Measurements from ENCODE around the gene SNCB.
A peak's percentile ranks its signal among the peaks of the same experiment; 100 is the strongest.

Gene SNCB

GRCh38 chr5:176648474-176649194, 18.3 kb upstream of the SNCB start:
- peak overlapping the region; percentile 82 for H3K4me3 ChIP-seq (ENCODE audit: low read depth, low read length)
- peaks cover 14% of the 10 kb centered on the region for H3K79me2 ChIP-seq (ENCODE audit: control insufficient read depth, insufficient read depth, low read length, unreplicated experiment)
- peak overlapping the region; percentile 47 for H2AFZ ChIP-seq (ENCODE audit: low read length, unreplicated experiment)
- no peaks in the 10 kb centered on the region for H3K27me3 ChIP-seq (ENCODE audit: insufficient read depth, low read length)
- peaks cover 20% of the 10 kb centered on the region for H3K4me1 ChIP-seq (ENCODE audit: control insufficient read depth, insufficient read depth, low read length, unreplicated experiment)
- no peaks in the 10 kb centered on the region for H3K36me3 ChIP-seq (ENCODE audit: insufficient read depth, low read length)
- H3K27ac ChIP-seq (ENCODE audit: low read depth, low read length) = no peak overlapping the region

- no peak overlapping the region for H3K27ac ChIP-seq (ENCODE audit: low read depth, low read length)
- H3K36me3 ChIP-seq (ENCODE audit: insufficient read depth, low read length) = no peaks in the 10 kb centered on the region
- peak overlapping the region; percentile 47 for H2AFZ ChIP-seq (ENCODE audit: low read length, unreplicated experiment)
- H3K27me3 ChIP-seq (ENCODE audit: insufficient read depth, low read length) = no peaks in the 10 kb centered on the region
- H3K4me1 ChIP-seq (ENCODE audit: control insufficient read depth, insufficient read depth, low read length, unreplicated experiment) = peaks cover 13% of the 10 kb centered on the region
- H3K79me2 ChIP-seq (ENCODE audit: control insufficient read depth, insufficient read depth, low read length, unreplicated experiment) = peaks cover 14% of the 10 kb centered on the region
- peak overlapping the region; percentile 82 for H3K4me3 ChIP-seq (ENCODE audit: low read depth, low read length)
Observed at GRCh38 chr5:176647843-176648473, 17.6 kb upstream of the SNCB start.

- Histone ChIP-seq H3K4me3 (ENCODE audit: low read depth, low read length) (peak within 1 kb of the TSS; percentile 82), H3K79me2 (ENCODE audit: control insufficient read depth, insufficient read depth, low read length, unreplicated experiment) (peaks cover 14% of the 10 kb centered on the region), H3K4me1 (ENCODE audit: control insufficient read depth, insufficient read depth, low read length, unreplicated experiment) (peaks cover 12% of the 10 kb centered on the region), H3K27me3 (ENCODE audit: insufficient read depth, low read length) (no peaks in the 10 kb centered on the region), H3K36me3 (ENCODE audit: insufficient read depth, low read length) (no peaks in the 10 kb centered on the region), H3K27ac (ENCODE audit: low read depth, low read length) (no peak within 1 kb of the TSS; the same call in 1 of the 2 replicates), H2AFZ (ENCODE audit: low read length, unreplicated experiment) (peak within 1 kb of the TSS; percentile 95)
Observed at GRCh38 chr5:176647030-176647842, 16.9 kb upstream of the SNCB start, which contains the start of gene TSPAN17. Gene TSPAN17 (plus strand): TSS chr5:176647484. CDS start chr5:176647616, 132 bp downstream.

- H3K79me2 ChIP-seq (ENCODE audit: control insufficient read depth, insufficient read depth, low read length, unreplicated experiment) = peaks cover 14% of the 10 kb centered on the region
- H2AFZ ChIP-seq (ENCODE audit: low read length, unreplicated experiment) = peak overlapping the region; percentile 95
- peak overlapping the region; percentile 63 for H3K4me3 ChIP-seq (ENCODE audit: low read depth, low read length)
- H3K27me3 ChIP-seq (ENCODE audit: insufficient read depth, low read length) = no peaks in the 10 kb centered on the region
- H3K4me1 ChIP-seq (ENCODE audit: control insufficient read depth, insufficient read depth, low read length, unreplicated experiment) = peaks cover 12% of the 10 kb centered on the region
- no peaks in the 10 kb centered on the region for H3K36me3 ChIP-seq (ENCODE audit: insufficient read depth, low read length)
- H3K27ac ChIP-seq (ENCODE audit: low read depth, low read length) = no peak overlapping the region; the same call in 1 of the 2 replicates
Observed at GRCh38 chr5:176646707-176647029, 16.3 kb upstream of the SNCB start.

- H3K27ac ChIP-seq (ENCODE audit: low read depth, low read length) = no peak overlapping the region
Observed at GRCh38 chr5:176646049-176646706, 15.8 kb upstream of the SNCB start.

GRCh38 chr5:176644878-176645670, 14.7 kb upstream of the SNCB start:
- no peak overlapping the region for H2AFZ ChIP-seq (ENCODE audit: low read length, unreplicated experiment)
- peaks cover 12% of the 10 kb centered on the region for H3K4me1 ChIP-seq (ENCODE audit: control insufficient read depth, insufficient read depth, low read length, unreplicated experiment)
- no peak overlapping the region for H3K4me3 ChIP-seq (ENCODE audit: low read depth, low read length)
- no peaks in the 10 kb centered on the region for H3K36me3 ChIP-seq (ENCODE audit: insufficient read depth, low read length)
- no peak overlapping the region for H3K27ac ChIP-seq (ENCODE audit: low read depth, low read length)
- H3K79me2 ChIP-seq (ENCODE audit: control insufficient read depth, insufficient read depth, low read length, unreplicated experiment) = peaks cover 14% of the 10 kb centered on the region
- H3K27me3 ChIP-seq (ENCODE audit: insufficient read depth, low read length) = no peaks in the 10 kb centered on the region

More at GRCh38 chr5:176646049-176646706, 15.8 kb upstream of the SNCB start:
- Histone ChIP-seq H3K27me3 (ENCODE audit: insufficient read depth, low read length) (no peaks in the 10 kb centered on the region), H2AFZ (ENCODE audit: low read length, unreplicated experiment) (peak overlapping the region; percentile 95), H3K4me1 (ENCODE audit: control insufficient read depth, insufficient read depth, low read length, unreplicated experiment) (peaks cover 12% of the 10 kb centered on the region), H3K36me3 (ENCODE audit: insufficient read depth, low read length) (no peaks in the 10 kb centered on the region), H3K79me2 (ENCODE audit: control insufficient read depth, insufficient read depth, low read length, unreplicated experiment) (peaks cover 14% of the 10 kb centered on the region), H3K4me3 (ENCODE audit: low read depth, low read length) (no peak overlapping the region)

GRCh38 chr5:176644294-176644693, 14.0 kb upstream of the SNCB start:
- Histone ChIP-seq H3K27me3 (ENCODE audit: insufficient read depth, low read length) (no peaks in the 10 kb centered on the region), H2AFZ (ENCODE audit: low read length, unreplicated experiment) (no peak overlapping the region), H3K4me1 (ENCODE audit: control insufficient read depth, insufficient read depth, low read length, unreplicated experiment) (peaks cover 12% of the 10 kb centered on the region), H3K79me2 (ENCODE audit: control insufficient read depth, insufficient read depth, low read length, unreplicated experiment) (peaks cover 14% of the 10 kb centered on the region), H3K4me3 (ENCODE audit: low read depth, low read length) (no peak overlapping the region), H3K36me3 (ENCODE audit: insufficient read depth, low read length) (no peaks in the 10 kb centered on the region), H3K27ac (ENCODE audit: low read depth, low read length) (no peak overlapping the region)

GRCh38 chr5:176643491-176644219, 13.3 kb upstream of the SNCB start:
- Histone ChIP-seq H3K36me3 (ENCODE audit: insufficient read depth, low read length) (no peaks in the 10 kb centered on the region), H3K79me2 (ENCODE audit: control insufficient read depth, insufficient read depth, low read length, unreplicated experiment) (peaks cover 11% of the 10 kb centered on the region), H2AFZ (ENCODE audit: low read length, unreplicated experiment) (no peak overlapping the region), H3K4me3 (ENCODE audit: low read depth, low read length) (no peak overlapping the region), H3K27ac (ENCODE audit: low read depth, low read length) (no peak overlapping the region), H3K4me1 (ENCODE audit: control insufficient read depth, insufficient read depth, low read length, unreplicated experiment) (peaks cover 9% of the 10 kb centered on the region), H3K27me3 (ENCODE audit: insufficient read depth, low read length) (no peaks in the 10 kb centered on the region)

GRCh38 chr5:176642675-176643490, 12.5 kb upstream of the SNCB start:
- Histone ChIP-seq H3K36me3 (ENCODE audit: insufficient read depth, low read length) (no peaks in the 10 kb centered on the region), H2AFZ (ENCODE audit: low read length, unreplicated experiment) (no peak overlapping the region), H3K27ac (ENCODE audit: low read depth, low read length) (no peak overlapping the region), H3K79me2 (ENCODE audit: control insufficient read depth, insufficient read depth, low read length, unreplicated experiment) (peaks cover 3% of the 10 kb centered on the region), H3K27me3 (ENCODE audit: insufficient read depth, low read length) (no peaks in the 10 kb centered on the region), H3K4me3 (ENCODE audit: low read depth, low read length) (no peak overlapping the region), H3K4me1 (ENCODE audit: control insufficient read depth, insufficient read depth, low read length, unreplicated experiment) (peaks cover 3% of the 10 kb centered on the region)

All from ACC112 (cell line).